Right renal pelvis (tissue), 4 donors: ENCODE data around the gene PFKL. TPM values are rescaled to one million over a fixed set of nuclear protein-coding genes. Genes with fewer than 3 reads are reported as not detected.
"Not testable (repeated sequence)": the region's sequence is repeated elsewhere in the genome, so short reads cannot be mapped to it uniquely, and the experiment has no call there.

Experiments
- DNase-seq, 4 donors: peaks; one replicate each; pipeline ENCODE4 v3.0.0-alpha.2; 2013; ENCODE audit warnings: low read depth in 4 of 4, low spot score in 3 of 4, missing footprints in 1 of 4
- polyA plus RNA-seq, 4 donors: library from polyadenylated mRNA; unstranded; fragments of 120-200 nt; gene quantifications; one replicate each; pipeline ENCODE4 v1.2.1, GENCODE V29; 2013; ENCODE audit not compliant: insufficient read length in 4 of 4

Gene PFKL
- polyA plus RNA-seq, 4 donors: 119 to 187 (median 126) TPM

GRCh38 chr21:44337941-44338895, 38.4 kb downstream of the PFKL start:
- peak; percentile 37 to 51 (median 44) for DNase-seq

- peak; percentile 86 to 91 (median 88) for DNase-seq
These were observed 39.4 kb downstream of the PFKL start, which contains the start of gene CFAP410 for GRCh38 chr21:44338971-44339910. CFAP410 (minus strand) TSS chr21:44339390; CDS start chr21:44339194, 196 bp downstream.

- not testable (repeated sequence) for DNase-seq
These were observed 42.0 kb downstream of the PFKL start for GRCh38 chr21:44341726-44342458.

- DNase-seq: not testable (repeated sequence)
These were observed 43.1 kb downstream of the PFKL start for GRCh38 chr21:44342981-44343380.

- DNase-seq: no peak
These were observed 44.8 kb downstream of the PFKL start for GRCh38 chr21:44344541-44345183.

GRCh38 chr21:44345495-44345894, 45.6 kb downstream of the PFKL start:
- no peak for DNase-seq

- DNase-seq: no peak
These were observed 48.1 kb downstream of the PFKL start for GRCh38 chr21:44347911-44348451.

- DNase-seq: no peak
These were observed 49.0 kb downstream of the PFKL start for GRCh38 chr21:44348861-44349260.

- no peak for DNase-seq
These were observed 49.6 kb downstream of the PFKL start for GRCh38 chr21:44349416-44349846.

GRCh38 chr21:44349847-44350772, 50.3 kb downstream of the PFKL start:
- DNase-seq: no peak

GRCh38 chr21:44350773-44351481, 51.1 kb downstream of the PFKL start:
- no peak for DNase-seq

- DNase-seq: no peak
These were observed 51.8 kb downstream of the PFKL start for GRCh38 chr21:44351535-44352252.

- DNase-seq: no peak
These were observed 52.5 kb downstream of the PFKL start for GRCh38 chr21:44352253-44352860.

GRCh38 chr21:44353191-44353970, 53.5 kb downstream of the PFKL start, which contains the start of gene TRPM2:
TRPM2 (plus strand) TSS chr21:44353621; CDS start chr21:44353701, 80 bp downstream.
- no peak for DNase-seq

- no peak for DNase-seq
These were observed 54.1 kb downstream of the PFKL start for GRCh38 chr21:44354001-44354405.
